Choroid plexus epithelial cell (primary cell): ENCODE data around the gene CLCC1.

ENCODE experiments used
- DNase-seq: peaks from one replicate; pipeline ENCODE4 v3.0.0-alpha.2; 2010; ENCODE audit warnings: low read depth
- H3K4me3 ChIP-seq: 2 replicates; pipeline ENCODE4 v1.5.1; 2011; ENCODE audit warnings: low read depth, mild to moderate bottlenecking, control low read depth, low read length, moderate library complexity
- TF ChIP-seq, protein P1 (sequence below): conservative IDR thresholded peaks from 2 replicates; pipeline ENCODE4 v1.5.1; 2011; ENCODE audit warnings: low read depth, mild to moderate bottlenecking, control low read depth, inconsistent platforms, low read length, moderate library complexity

The CLCC1 gene

GRCh38 chr1:108962681-108963051 lies 618 bp downstream of the CLCC1 start:
- peak overlapping the region; percentile 83 for H3K4me3 ChIP-seq
- no peak for DNase-seq
- TF ChIP-seq, protein P1, sequence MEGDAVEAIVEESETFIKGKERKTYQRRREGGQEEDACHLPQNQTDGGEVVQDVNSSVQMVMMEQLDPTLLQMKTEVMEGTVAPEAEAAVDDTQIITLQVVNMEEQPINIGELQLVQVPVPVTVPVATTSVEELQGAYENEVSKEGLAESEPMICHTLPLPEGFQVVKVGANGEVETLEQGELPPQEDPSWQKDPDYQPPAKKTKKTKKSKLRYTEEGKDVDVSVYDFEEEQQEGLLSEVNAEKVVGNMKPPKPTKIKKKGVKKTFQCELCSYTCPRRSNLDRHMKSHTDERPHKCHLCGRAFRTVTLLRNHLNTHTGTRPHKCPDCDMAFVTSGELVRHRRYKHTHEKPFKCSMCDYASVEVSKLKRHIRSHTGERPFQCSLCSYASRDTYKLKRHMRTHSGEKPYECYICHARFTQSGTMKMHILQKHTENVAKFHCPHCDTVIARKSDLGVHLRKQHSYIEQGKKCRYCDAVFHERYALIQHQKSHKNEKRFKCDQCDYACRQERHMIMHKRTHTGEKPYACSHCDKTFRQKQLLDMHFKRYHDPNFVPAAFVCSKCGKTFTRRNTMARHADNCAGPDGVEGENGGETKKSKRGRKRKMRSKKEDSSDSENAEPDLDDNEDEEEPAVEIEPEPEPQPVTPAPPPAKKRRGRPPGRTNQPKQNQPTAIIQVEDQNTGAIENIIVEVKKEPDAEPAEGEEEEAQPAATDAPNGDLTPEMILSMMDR: no peak

DNA sequence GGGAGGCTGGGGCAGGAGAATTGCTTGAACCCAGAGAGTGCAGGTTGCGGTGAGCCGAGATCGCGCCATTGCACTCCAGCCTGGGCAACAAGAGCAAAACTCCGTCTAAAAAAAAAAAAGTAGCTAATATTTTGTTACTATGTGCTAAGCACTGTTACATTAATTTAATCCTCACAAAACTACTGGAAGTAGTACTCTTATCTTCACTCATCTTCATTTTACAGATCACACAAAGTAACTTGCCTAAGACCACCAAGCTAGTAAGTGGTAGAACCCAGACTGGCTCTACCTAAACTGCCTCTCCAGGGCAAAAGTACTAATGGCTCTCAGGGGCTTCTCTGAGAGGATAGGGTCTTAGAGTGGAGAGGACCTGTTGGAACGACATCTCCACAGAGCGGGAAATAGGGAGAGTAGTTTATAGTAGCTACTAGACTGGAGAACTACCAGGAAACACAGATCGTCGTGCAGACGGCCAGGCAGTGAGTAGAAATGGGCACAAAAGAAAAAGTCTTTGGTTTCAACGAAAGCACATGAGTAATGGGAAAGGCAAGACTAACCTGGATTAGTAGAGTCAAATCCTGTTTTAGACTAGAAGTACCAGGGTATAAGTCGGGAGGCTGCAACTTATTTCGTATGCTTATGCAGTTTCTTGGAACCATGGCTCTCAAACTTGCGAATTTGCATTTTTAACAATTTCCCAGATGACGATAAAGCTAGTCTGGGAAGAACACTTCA lies 1.4 kb downstream of the CLCC1 start:
- TF ChIP-seq, protein P1: no peak
- H3K4me3 ChIP-seq: peak overlapping the region; percentile 83
- DNase-seq: no peak

DNA sequence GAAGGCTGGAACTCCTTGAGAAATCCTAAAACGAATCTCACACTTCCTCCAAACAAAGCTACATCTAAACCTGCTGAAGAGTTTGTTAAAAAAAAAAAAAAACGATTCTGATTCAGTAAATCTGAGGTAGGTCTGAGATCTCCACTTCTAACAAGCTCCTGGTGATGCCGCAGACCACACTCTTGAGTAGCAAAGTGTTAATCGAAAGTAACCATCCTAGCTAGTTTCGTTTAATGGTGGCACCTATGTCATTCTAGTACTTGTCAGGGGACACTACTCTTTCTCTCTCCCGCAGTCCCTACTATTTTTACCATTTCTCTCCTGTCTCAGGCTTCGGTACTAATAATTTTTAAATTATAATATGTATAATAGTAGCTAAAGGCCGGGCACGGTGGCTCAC lies 2.1 kb downstream of the CLCC1 start:
- H3K4me3 ChIP-seq: no peak overlapping the region
- DNase-seq: no peak
- TF ChIP-seq, protein P1: no peak

- no peak for DNase-seq
- H3K4me3 ChIP-seq: no peak overlapping the region
- TF ChIP-seq, protein P1: no peak
Observed at GRCh38 chr1:108960719-108961118, 2.6 kb downstream of the CLCC1 start.

DNA sequence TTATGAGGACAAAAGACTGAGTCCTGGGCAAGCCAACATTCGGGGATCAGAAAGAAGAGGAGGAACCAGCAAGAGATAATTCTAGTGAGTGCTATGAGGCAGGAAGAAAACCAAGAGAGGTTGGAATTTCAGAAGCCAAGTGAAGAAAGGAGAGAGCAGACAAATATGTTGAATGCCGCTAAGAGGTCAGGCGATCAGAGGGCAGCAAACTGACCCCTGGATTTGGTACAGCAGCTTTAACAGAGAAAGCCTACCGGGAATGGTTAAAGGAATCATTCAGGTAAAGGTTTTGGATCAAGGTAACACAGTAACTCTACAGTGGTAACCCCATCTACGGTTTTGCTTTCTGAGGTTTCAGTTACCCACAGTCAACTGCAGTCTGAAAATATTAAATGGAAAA lies 5.4 kb downstream of the CLCC1 start:
- no peak overlapping the region for H3K4me3 ChIP-seq
- no peak for DNase-seq
- TF ChIP-seq, protein P1: no peak

DNA sequence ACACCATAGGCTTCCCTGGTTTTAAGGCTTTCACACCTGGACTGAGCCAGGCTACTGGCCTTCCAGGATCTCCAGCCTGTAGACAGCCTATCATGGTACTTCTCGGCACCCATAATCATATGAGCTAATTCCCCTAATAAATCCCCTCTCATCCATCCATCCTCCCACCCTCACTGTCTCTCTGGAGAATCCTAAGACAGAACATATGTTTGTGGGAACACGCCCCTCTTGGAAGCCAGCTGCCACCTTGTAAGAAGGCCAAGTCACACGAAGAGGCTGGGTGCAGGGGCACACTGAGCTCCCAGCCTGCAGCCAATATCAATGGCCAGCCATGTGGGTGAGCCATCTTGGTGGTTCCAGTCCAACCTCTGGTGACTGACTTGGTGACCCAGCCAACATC lies 7.4 kb downstream of the CLCC1 start:
- TF ChIP-seq, protein P1: no peak
- H3K4me3 ChIP-seq: no peak overlapping the region
- no peak for DNase-seq

- TF ChIP-seq, protein P1: no peak
- H3K4me3 ChIP-seq: no peak overlapping the region
- no peak for DNase-seq
Observed at GRCh38 chr1:108955111-108955510, 8.2 kb downstream of the CLCC1 start.
